B cell (primary cell): ENCODE data around the gene NOSIP. TPM values are rescaled to one million over a fixed set of nuclear protein-coding genes. Genes with fewer than 3 reads are reported as not detected.
"Not testable (repeated sequence)": the region's sequence is repeated elsewhere in the genome, so short reads cannot be mapped to it uniquely, and the experiment has no call there.

ENCODE experiments used
- ATAC-seq: fragments of 200-7000 bp; cut with Tn5 transposase; one replicate; pipeline ENCODE4 v1.10.0; 2021; ENCODE audit warnings: low read depth, mild to moderate bottlenecking, moderate number of reproducible peaks, moderate library complexity
- CTCF ChIA-PET: fragments of 350-600 bp; sonication (Branson Sonifier 250); formaldehyde crosslinking; loops from one replicate; lab custom pipeline; 2021; ENCODE audit warnings: antibody characterized with exemption, inconsistent platforms; lab: Charles Lee
- POLR2A ChIA-PET: fragments of 350-600 bp; sonication (Branson Sonifier 250); formaldehyde crosslinking; loops from one replicate; lab custom pipeline; 2021; ENCODE audit warnings: antibody characterized with exemption; lab: Charles Lee
- DNase-seq: peaks from one replicate; pipeline ENCODE4 v3.0.0; 2013
- H2AFZ ChIP-seq: 2 replicates; pipeline ENCODE4 v1.6.1; 2012; ENCODE audit warnings: mild to moderate bottlenecking, low read depth, low read length; ENCODE audit not compliant: insufficient read depth, poor library complexity, severe bottlenecking
- H3K27ac ChIP-seq, 2 donors: 1 replicate in 1 of 2; 2 replicates in 1 of 2; pipeline ENCODE4 v1.5.1; 2012 to 2013; ENCODE audit warnings: low read length in 2 of 2, mild to moderate bottlenecking in 2 of 2, moderate library complexity in 1 of 2
- H3K27me3 ChIP-seq, 4 experiments: fragments of 200-600 bp in 1 of 4; sonication (generic) in 1 of 4; replicated peaks in 1 of 4; 1 replicate in 2 of 4; 2 replicates in 2 of 4; pipeline versions ENCODE4 v1.6.1 to v1.7.0; 2013 to 2016; ENCODE audit warnings: low read length in 3 of 4, mild to moderate bottlenecking in 2 of 4, mixed read lengths in 1 of 4, moderate library complexity in 1 of 4; ENCODE audit not compliant: insufficient read depth in 4 of 4, control insufficient read depth in 3 of 4; ENCODE audit errors: control extremely low read depth in 1 of 4
- H3K36me3 ChIP-seq, 2 experiments: replicated peaks in 1 of 2; 1 replicate in 1 of 2; 2 replicates in 1 of 2; pipeline versions ENCODE4 v1.6.1 to v1.7.1; 2013; ENCODE audit warnings: low read length in 1 of 2; ENCODE audit not compliant: insufficient read depth in 2 of 2, control insufficient read depth in 1 of 2; ENCODE audit errors: control extremely low read depth in 1 of 2, extremely low read depth in 1 of 2
- H3K4me1 ChIP-seq, 2 donors: fragments of 200-600 bp in 1 of 2; sonication (generic) in 1 of 2; 1 replicate in 1 of 2; 2 replicates in 1 of 2; pipeline versions ENCODE4 v1.5.1 to v1.6.1; 2013 to 2017; ENCODE audit warnings: low read length in 2 of 2; ENCODE audit not compliant: control insufficient read depth in 2 of 2, insufficient read depth in 2 of 2
- H3K4me2 ChIP-seq: replicated peaks from 2 replicates; pipeline ENCODE3; 2012; ENCODE audit warnings: mild to moderate bottlenecking, low read depth, low read length; ENCODE audit not compliant: poor library complexity, severe bottlenecking
- H3K4me3 ChIP-seq, 5 experiments: fragments of 200-600 bp in 1 of 5; sonication (generic) in 1 of 5; 1 replicate in 3 of 5; 2 replicates in 2 of 5; pipeline versions ENCODE4 v1.5.1 to v1.7.0; 2011 to 2016; ENCODE audit warnings: low read length in 4 of 5, mild to moderate bottlenecking in 4 of 5, low read depth in 2 of 5, control low read depth in 1 of 5, moderate library complexity in 1 of 5; ENCODE audit not compliant: insufficient read depth in 1 of 5; ENCODE audit errors: control extremely low read depth in 1 of 5, extremely low read depth in 1 of 5
- H3K79me2 ChIP-seq: fragments of 200-600 bp; sonication (generic); one replicate; pipeline ENCODE4 v1.6.0; 2016; ENCODE audit warnings: low read length; ENCODE audit not compliant: control insufficient read depth, insufficient read depth
- H3K9ac ChIP-seq: fragments of 200-600 bp; sonication (generic); 2 replicates; pipeline ENCODE4 v1.6.1; 2017; ENCODE audit warnings: mild to moderate bottlenecking, low read length, moderate library complexity
- H3K9me3 ChIP-seq, 3 donors: one replicate each; pipeline versions ENCODE4 v1.6.1 to v1.7.1; 2013; ENCODE audit warnings: low read length in 2 of 3; ENCODE audit not compliant: control insufficient read depth in 2 of 3, insufficient read depth in 1 of 3; ENCODE audit errors: control extremely low read depth in 1 of 3
- H4K20me1 ChIP-seq: 2 replicates; pipeline ENCODE4 v1.6.0; 2012; ENCODE audit warnings: mild to moderate bottlenecking, low read length; ENCODE audit not compliant: insufficient read depth, control insufficient read depth, poor library complexity, severe bottlenecking
- H3K27ac Mint-ChIP-seq: one replicate; pipeline ENCODE4 v1.8.0; 2021; ENCODE audit warnings: mixed read lengths
- H3K27me3 Mint-ChIP-seq: one replicate; pipeline ENCODE4 v1.8.0; 2021; ENCODE audit warnings: mixed read lengths
- H3K4me1 Mint-ChIP-seq: one replicate; pipeline ENCODE4 v1.8.0; 2021; ENCODE audit warnings: mixed read lengths
- H3K4me3 Mint-ChIP-seq: one replicate; pipeline ENCODE4 v1.8.0; 2021; ENCODE audit warnings: mixed read lengths
- H3K9me3 Mint-ChIP-seq: one replicate; pipeline ENCODE4 v1.8.0; 2022; ENCODE audit warnings: mixed read lengths; ENCODE audit not compliant: insufficient read depth
- CTCF ChIP-seq: fragments of 200-600 bp; IDR thresholded peaks from one replicate; pipeline ENCODE4 v1.8.0; 2022; ENCODE audit warnings: antibody characterized with exemption, mild to moderate bottlenecking
- EZH2 ChIP-seq: IDR thresholded peaks from 2 replicates; pipeline ENCODE4 v1.6.1; 2012; ENCODE audit warnings: borderline replicate concordance, low read depth, mild to moderate bottlenecking, moderate library complexity, low read length; ENCODE audit not compliant: insufficient read depth, poor library complexity, severe bottlenecking
- WGBS: methylation state at CpG from one replicate; pipeline ENCODE4 v1.1.5; 2013; ENCODE audit warnings: missing lambda C conversion rate; ENCODE audit not compliant: insufficient coverage; 5-methylcytosine and 5-hydroxymethylcytosine counted together
- intact Hi-C: fragments of 100-400 bp; cut with micrococcal nuclease; formaldehyde crosslinking; loops from one replicate; pipeline ENCODE4 v1.10.0; 2022
- polyA plus RNA-seq: library from polyadenylated mRNA; depleted of rRNA; stranded (reverse); fragments of >200 nt; gene quantifications from 2 replicates; pipeline ENCODE4 v1.2.3, GENCODE V29; 2012
- total RNA-seq, 2 donors: library from RNA; stranded (reverse); fragments of 120-200 nt in 1 of 2; gene quantifications; 1 replicate in 1 of 2; 2 replicates in 1 of 2; pipeline versions ENCODE4 v1.2.3 to v1.2.4, GENCODE V29; 2013 to 2022

Gene NOSIP
- total and polyA plus RNA-seq, 2 donors (not counting 1 experiment from before 2014, with no cell fraction given) = 55.5 to 135 TPM

- ChIA-PET CTCF (no interaction called here), POLR2A (interaction anchor here (1.3 kb wide), 1 partner anchor 14 kb away, joined by 6 read pairs; the partner anchor contains the start of gene RRAS)
- DNase-seq (no peak), ATAC-seq (no peak)
- H4K20me1 ChIP-seq = peaks cover 24% of the 10 kb centered on the region
- peaks cover 9% of the 10 kb centered on the region for H3K79me2 ChIP-seq
- H3K27me3 Mint-ChIP-seq = no peaks in the 10 kb centered on the region
- no peak overlapping the region for H3K4me3 Mint-ChIP-seq
- no peak overlapping the region for H3K4me2 ChIP-seq
- H3K36me3 ChIP-seq = peaks cover 0 to 15% of the 10 kb centered on the region in 2 experiments
- H2AFZ ChIP-seq = no peak overlapping the region
- no peaks in the 10 kb centered on the region for H3K4me1 Mint-ChIP-seq
- H3K4me3 ChIP-seq = no peak overlapping the region
- no peak overlapping the region for H3K27ac Mint-ChIP-seq
- H3K9me3 ChIP-seq = no peaks in the 10 kb centered on the region
- H3K27ac ChIP-seq = no peak overlapping the region
- H3K27me3 ChIP-seq = no peaks in the 10 kb centered on the region
- no peak for TF ChIP-seq CTCF
- TF ChIP-seq EZH2 = no peak
- H3K9me3 Mint-ChIP-seq = no peaks in the 10 kb centered on the region
- 100% methylated on average over 6 of the region's 11 CpGs for WGBS
- no peak overlapping the region for H3K9ac ChIP-seq
- H3K4me1 ChIP-seq = no peaks in the 10 kb centered on the region
- intact Hi-C loops = no loop called here
Observed at GRCh38 chr19:49626226-49626625, 45.9 kb upstream of the NOSIP start.

GRCh38 chr19:49624967-49625910, 44.9 kb upstream of the NOSIP start:
- POLR2A ChIA-PET = interaction anchor here (0.5 to 1.3 kb wide), 2 partner anchors 15 to 395 kb away, joined by 3 to 6 read pairs; partner anchors contain the start of gene RRAS
- Mint-ChIP-seq H3K4me1 (no peaks in the 10 kb centered on the region), H3K9me3 (no peaks in the 10 kb centered on the region), H3K4me3 (no peak overlapping the region), H3K27ac (no peak overlapping the region), H3K27me3 (no peaks in the 10 kb centered on the region)
- peaks cover 33% of the 10 kb centered on the region for H4K20me1 ChIP-seq
- H3K9me3 ChIP-seq = no peaks in the 10 kb centered on the region
- H3K4me2 ChIP-seq = no peak overlapping the region
- no peaks in the 10 kb centered on the region for H3K4me1 ChIP-seq
- no peak for TF ChIP-seq EZH2
- TF ChIP-seq CTCF = no peak
- no peak overlapping the region for H3K9ac ChIP-seq
- H3K36me3 ChIP-seq = peaks cover 0 to 21% of the 10 kb centered on the region in 2 experiments
- no peak overlapping the region for H2AFZ ChIP-seq
- CTCF ChIA-PET = no interaction called here
- peaks cover 14% of the 10 kb centered on the region for H3K79me2 ChIP-seq
- no peak overlapping the region for H3K27ac ChIP-seq
- no peaks in the 10 kb centered on the region for H3K27me3 ChIP-seq
- intact Hi-C loops = no loop called here
- H3K4me3 ChIP-seq = no peak overlapping the region
- ATAC-seq = no peak
- 97% methylated on average over 15 of the region's 27 CpGs for WGBS
- no peak for DNase-seq

GRCh38 chr19:49617860-49618259, 37.5 kb upstream of the NOSIP start:
- H3K4me1 ChIP-seq, H3K27ac ChIP-seq, DNase-seq, intact Hi-C loops, H3K4me3 Mint-ChIP-seq, CTCF ChIA-PET, H3K27ac Mint-ChIP-seq, H3K4me3 ChIP-seq, ATAC-seq, H3K4me1 Mint-ChIP-seq, H3K4me2 ChIP-seq, H3K9me3 Mint-ChIP-seq, H3K9ac ChIP-seq, H3K27me3 Mint-ChIP-seq, H2AFZ ChIP-seq, H3K27me3 ChIP-seq: not testable (repeated sequence)
- POLR2A ChIA-PET = interaction anchor here (0.6 to 1.5 kb wide), 3 partner anchors 25 to 59 kb away, joined by 3 to 4 read pairs (median 3); no protein-coding TSS in a partner anchor
- Histone ChIP-seq H4K20me1 (peaks cover 77% of the 10 kb centered on the region), H3K79me2 (peaks cover 50% of the 10 kb centered on the region), H3K36me3 (peaks cover 11 to 74% of the 10 kb centered on the region in 2 experiments), H3K9me3 (peaks cover 0 to 11% (median 0%) of the 10 kb centered on the region in 3 donors)
- WGBS = 99% methylated on average over 11 of the region's 13 CpGs
